Measurements from ENCODE around the gene TMEM184A. TPM values are rescaled to one million over a fixed set of nuclear protein-coding genes. Genes with fewer than 3 reads are reported as not detected.

TMEM184A gene
- total RNA-seq, 1 donor from 2014 or later = 5.0 TPM

DNA sequence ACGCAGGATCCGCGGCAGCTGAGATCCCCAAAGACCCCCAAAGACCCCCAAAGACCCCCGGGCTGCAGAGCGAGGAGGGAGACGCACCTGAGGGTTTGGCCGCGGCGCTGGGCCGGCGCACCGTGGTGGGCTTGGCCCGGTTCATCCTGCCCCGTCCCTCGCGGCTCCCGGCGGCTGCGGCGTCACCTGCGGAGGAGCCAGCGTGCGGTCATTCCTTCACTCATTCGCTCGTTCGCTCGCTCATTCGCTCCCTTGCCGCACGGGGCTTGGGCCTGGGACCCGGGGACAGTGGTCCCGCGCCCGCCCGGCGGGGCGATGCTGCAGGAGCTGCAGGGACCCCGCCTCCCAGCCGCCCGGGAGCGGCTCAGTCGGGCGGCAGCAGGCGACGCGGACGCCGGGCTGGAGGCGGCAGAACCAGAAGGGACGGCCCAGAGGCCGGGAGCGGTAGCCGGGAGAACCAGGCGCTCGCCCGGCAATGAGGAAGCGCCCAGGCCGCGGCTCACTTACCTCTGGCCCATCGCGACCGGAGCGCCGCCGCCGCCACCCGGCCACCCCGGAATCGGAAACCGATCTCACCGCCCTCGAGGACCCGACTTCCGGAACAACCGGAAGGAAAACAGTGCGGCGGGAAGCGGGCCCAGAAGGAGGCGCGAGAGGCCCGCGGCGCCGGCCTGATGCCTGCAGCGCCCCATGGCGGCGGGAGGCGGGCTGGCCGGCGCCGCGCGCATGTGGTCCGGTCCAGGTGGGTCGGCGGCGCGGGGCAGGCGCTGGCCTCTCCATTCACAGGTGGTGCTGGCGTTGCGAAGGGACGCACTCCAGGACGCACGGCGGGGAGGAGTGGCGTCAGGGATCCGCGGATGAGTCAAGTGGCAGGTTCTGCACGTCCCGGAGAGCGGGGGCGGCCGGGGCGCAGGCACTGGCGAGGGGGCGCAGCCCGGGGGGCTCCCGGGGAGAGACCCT lies 51.9 kb downstream of the TMEM184A start, which contains the start of gene INTS1:
TSS of gene INTS1 (minus strand) at position 574 of the 960 bp plus-strand sequence. CDS start at position 145, 429 bp downstream.
- TF ChIP-seq, protein P1, sequence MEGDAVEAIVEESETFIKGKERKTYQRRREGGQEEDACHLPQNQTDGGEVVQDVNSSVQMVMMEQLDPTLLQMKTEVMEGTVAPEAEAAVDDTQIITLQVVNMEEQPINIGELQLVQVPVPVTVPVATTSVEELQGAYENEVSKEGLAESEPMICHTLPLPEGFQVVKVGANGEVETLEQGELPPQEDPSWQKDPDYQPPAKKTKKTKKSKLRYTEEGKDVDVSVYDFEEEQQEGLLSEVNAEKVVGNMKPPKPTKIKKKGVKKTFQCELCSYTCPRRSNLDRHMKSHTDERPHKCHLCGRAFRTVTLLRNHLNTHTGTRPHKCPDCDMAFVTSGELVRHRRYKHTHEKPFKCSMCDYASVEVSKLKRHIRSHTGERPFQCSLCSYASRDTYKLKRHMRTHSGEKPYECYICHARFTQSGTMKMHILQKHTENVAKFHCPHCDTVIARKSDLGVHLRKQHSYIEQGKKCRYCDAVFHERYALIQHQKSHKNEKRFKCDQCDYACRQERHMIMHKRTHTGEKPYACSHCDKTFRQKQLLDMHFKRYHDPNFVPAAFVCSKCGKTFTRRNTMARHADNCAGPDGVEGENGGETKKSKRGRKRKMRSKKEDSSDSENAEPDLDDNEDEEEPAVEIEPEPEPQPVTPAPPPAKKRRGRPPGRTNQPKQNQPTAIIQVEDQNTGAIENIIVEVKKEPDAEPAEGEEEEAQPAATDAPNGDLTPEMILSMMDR (IDR thresholded peaks at IDR 0.05; ENCODE audit: unreplicated experiment) = peak; percentile 81
- Mint-ChIP-seq H3K9me3 (no peaks in the 10 kb centered on the region), H3K27me3 (ENCODE audit: low read depth) (no peaks in the 10 kb centered on the region), H3K27ac (peak within 1 kb of the TSS; percentile 86), H3K36me3 (peaks cover 14% of the 10 kb centered on the region), H3K4me3 (peak within 1 kb of the TSS; percentile 87), H3K4me1 (peaks cover 25% of the 10 kb centered on the region)
- peak; percentile 80 to 88 for DNase-seq (ENCODE audit: low spot score in 2 of 2, unreplicated experiment in 2 of 2)

DNA sequence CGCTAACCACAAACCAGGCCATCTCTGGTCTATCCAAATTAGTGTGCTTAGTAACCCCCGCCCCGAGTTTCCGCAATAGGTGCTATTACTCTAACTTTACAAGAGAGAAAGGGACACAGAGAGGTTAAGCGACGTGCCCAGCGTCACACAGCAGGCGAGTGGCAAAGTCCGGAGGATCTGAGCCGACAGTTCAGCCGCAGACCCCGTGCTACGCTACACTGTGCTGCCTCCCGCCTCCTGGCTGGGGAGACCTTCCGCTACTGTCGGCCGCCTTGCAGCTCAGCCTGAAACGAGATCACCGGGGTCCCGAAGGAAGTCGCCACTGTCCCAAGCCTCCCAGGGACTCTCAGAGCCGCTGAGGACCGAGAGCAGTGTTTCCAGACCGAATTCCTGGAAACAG lies 52.6 kb downstream of the TMEM184A start:
- Mint-ChIP-seq H3K27ac (peak overlapping the region; percentile 56), H3K9me3 (no peaks in the 10 kb centered on the region), H3K4me1 (peaks cover 25% of the 10 kb centered on the region), H3K36me3 (peaks cover 14% of the 10 kb centered on the region), H3K4me3 (peak overlapping the region; percentile 87), H3K27me3 (ENCODE audit: low read depth) (no peaks in the 10 kb centered on the region)
- TF ChIP-seq, protein P1 (IDR thresholded peaks at IDR 0.05; ENCODE audit: unreplicated experiment) = no peak
- DNase-seq (ENCODE audit: low spot score in 2 of 2, unreplicated experiment in 2 of 2) = no peak

DNA sequence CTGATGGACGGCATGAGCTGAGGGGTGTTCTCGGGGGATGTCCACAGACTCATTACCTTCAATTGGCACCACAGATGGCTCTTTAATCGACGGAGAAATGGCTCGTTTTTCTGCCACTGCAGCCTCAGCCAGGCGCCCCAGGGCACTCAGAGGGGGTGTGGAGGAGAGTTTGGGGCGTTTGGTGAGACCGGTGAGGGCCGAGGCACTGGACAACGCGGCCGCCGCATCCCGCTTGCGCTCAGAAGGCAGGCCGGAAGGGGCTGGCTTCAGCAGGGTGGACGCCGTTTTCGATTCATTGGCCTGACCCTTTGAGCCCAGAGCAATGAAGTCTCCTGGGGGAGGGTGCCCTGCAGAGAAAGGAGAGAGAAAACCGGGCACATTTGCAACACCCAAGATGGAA lies 53.2 kb downstream of the TMEM184A start:
- TF ChIP-seq, protein P1 (IDR thresholded peaks at IDR 0.05; ENCODE audit: unreplicated experiment) = no peak
- H3K9me3 Mint-ChIP-seq = no peaks in the 10 kb centered on the region
- peak overlapping the region; percentile 78 for H3K27ac Mint-ChIP-seq
- no peaks in the 10 kb centered on the region for H3K27me3 Mint-ChIP-seq (ENCODE audit: low read depth)
- H3K4me1 Mint-ChIP-seq = peaks cover 25% of the 10 kb centered on the region
- H3K36me3 Mint-ChIP-seq = peaks cover 14% of the 10 kb centered on the region
- DNase-seq (ENCODE audit: low spot score in 2 of 2, unreplicated experiment in 2 of 2) = no peak
- peak overlapping the region; percentile 87 for H3K4me3 Mint-ChIP-seq

DNA sequence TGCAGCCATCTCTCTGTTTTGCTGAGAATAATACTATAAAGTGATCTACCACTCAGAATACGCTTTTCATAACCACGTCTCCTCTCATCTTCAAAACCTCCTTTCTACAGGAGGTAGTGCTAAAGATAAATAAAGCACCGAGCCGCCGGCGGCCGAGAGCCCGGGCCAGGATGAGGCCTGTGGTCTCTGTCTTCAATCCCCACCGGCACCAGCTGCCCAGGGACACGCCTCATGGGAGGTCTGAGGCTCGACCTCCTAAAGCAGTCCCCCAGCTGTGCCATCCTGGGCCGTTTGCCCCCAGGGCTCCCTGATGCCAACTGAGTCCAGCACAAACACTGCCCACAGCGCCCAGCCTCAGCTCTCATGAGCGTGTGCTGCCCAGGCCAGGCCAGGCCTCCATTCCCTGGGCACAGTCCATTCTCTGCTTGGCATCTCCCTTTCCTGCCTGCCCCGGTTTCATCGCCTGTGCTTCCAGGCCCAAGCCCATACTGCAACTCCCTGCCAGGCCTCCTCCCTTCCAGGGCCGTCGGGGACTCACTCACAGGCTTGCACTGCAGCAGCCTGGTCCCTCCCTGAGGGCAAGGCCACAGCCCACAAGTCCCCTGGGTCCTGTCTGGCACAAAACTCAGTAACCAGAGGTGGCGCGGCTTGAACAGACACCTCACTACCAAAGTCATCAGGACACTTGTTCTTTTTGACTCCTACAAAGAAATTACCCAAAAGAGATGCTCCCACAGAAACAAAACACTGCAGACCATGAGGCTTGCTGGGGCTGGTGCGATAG lies 54.3 kb downstream of the TMEM184A start:
- Mint-ChIP-seq H3K27ac (no peak overlapping the region), H3K36me3 (peaks cover 20% of the 10 kb centered on the region)
- TF ChIP-seq, protein P1 (IDR thresholded peaks at IDR 0.05; ENCODE audit: unreplicated experiment) = no peak

DNA sequence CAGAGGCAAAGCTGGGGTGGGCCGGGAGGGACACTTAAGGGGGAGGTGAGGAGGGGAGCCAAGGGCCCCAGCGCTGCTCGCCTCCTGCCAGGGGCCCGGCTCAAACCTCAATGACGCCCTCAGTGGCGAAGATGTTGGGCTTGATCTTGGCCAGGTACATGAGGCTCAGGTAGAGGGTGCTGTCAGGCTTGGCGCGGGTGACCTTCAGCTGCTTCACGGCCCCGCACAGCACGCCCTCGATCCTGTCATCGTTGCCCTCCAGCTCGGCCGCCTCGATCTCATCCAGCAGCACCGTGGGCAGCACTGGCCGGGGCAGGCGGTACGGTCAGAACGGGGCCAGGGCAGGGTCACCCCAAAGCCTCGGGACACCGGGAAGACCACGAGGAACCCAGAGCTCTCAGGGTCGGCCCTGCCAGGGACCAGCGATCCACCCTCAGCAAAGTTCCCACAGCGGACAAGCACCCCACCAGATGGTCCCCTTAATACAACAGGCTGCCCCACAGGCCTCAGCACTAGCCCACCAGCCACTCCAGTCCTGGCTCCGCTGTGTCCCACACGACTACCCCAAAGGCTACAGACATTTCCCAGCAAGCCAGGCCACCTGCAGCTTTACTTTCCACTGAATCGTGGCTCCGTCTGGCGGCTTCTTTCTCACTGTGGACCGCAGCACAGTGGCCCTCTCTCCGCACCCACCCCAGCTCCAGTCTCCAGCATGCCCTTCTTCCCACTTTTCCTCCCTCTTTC lies 55.8 kb downstream of the TMEM184A start:
- H3K9me3 Mint-ChIP-seq = no peaks in the 10 kb centered on the region
- H3K36me3 Mint-ChIP-seq = peaks cover 20% of the 10 kb centered on the region
- TF ChIP-seq, protein P1 (IDR thresholded peaks at IDR 0.05; ENCODE audit: unreplicated experiment) = no peak
- no peak for DNase-seq (ENCODE audit: low spot score in 2 of 2, unreplicated experiment in 2 of 2)
- peaks cover 17% of the 10 kb centered on the region for H3K4me1 Mint-ChIP-seq
- no peaks in the 10 kb centered on the region for H3K27me3 Mint-ChIP-seq (ENCODE audit: low read depth)
- H3K4me3 Mint-ChIP-seq = no peak overlapping the region
- no peak overlapping the region for H3K27ac Mint-ChIP-seq

More for the DNA sequence above, 54.3 kb downstream of the TMEM184A start:
- Mint-ChIP-seq H3K4me3 (peak overlapping the region; percentile 87), H3K9me3 (no peaks in the 10 kb centered on the region), H3K4me1 (peaks cover 21% of the 10 kb centered on the region), H3K27me3 (ENCODE audit: low read depth) (no peaks in the 10 kb centered on the region)
- no peak for DNase-seq (ENCODE audit: low spot score in 2 of 2, unreplicated experiment in 2 of 2)
